Measurements from ENCODE around the gene SUGP1. TPM values are rescaled to one million over a fixed set of nuclear protein-coding genes. Genes with fewer than 3 reads are reported as not detected.
"Not testable (repeated sequence)": the region's sequence is repeated elsewhere in the genome, so short reads cannot be mapped to it uniquely, and the experiment has no call there.

Gene SUGP1
- total and polyA plus RNA-seq, 2 donors from 2014 or later = 34.7 to 53.1 TPM

GRCh38 chr19:19354932-19355331, 34.6 kb upstream of the SUGP1 start:
- Histone ChIP-seq H3K36me3 (ENCODE audit: control insufficient read depth in 2 of 3, insufficient read depth in 3 of 3, low read length in 3 of 3) (peaks cover 2 to 50% (median 28%) of the 10 kb centered on the region in 3 donors), H3K4me3 (ENCODE audit: low read length in 3 of 3) (no peak overlapping the region), H3K27me3 (ENCODE audit: control insufficient read depth, insufficient read depth, low read length) (no peaks in the 10 kb centered on the region), H3K27ac (ENCODE audit: low read depth in 2 of 2, low read length in 2 of 2) (no peak overlapping the region), H3K9ac (ENCODE audit: low read length in 3 of 3) (no peak overlapping the region), H3K9me3 (ENCODE audit: control insufficient read depth in 2 of 3, insufficient read depth in 1 of 3, low read length in 3 of 3) (no peaks in the 10 kb centered on the region), H3K4me1 (ENCODE audit: control insufficient read depth in 2 of 3, insufficient read depth in 2 of 3, low read depth in 1 of 3, low read length in 3 of 3) (no peaks in the 10 kb centered on the region)
- DNase-seq (no peak), FAIRE-seq (no peak)
- intact Hi-C loops (cut with DNase I) = no loop called here
- no peak for TF ChIP-seq CTCF (IDR thresholded peaks at IDR 0.05; ENCODE audit: borderline replicate concordance, extremely low read depth, insufficient read depth)

DNA sequence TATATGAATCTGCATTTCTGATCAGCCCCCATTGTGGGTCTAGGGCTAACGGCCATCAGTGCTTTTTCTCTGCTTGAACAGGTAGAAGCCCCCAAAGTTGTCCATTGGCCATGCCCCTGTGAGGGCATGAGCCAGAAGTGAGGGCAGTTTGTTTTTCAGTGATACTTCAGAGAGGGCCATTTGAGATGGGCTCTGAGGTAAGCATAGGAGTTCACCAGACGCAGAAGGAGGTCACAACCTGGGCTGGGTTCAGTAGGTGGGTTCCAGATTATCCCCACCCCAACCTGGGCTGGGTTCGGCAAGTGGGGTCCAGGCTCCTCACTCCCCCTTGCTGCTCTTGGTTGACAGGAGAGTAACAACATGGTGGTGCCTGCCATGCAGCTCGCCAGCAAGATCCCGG, 33.7 kb upstream of the SUGP1 start:
- FAIRE-seq (no peak), DNase-seq (no peak)
- no peaks in the 10 kb centered on the region for H3K4me1 ChIP-seq (ENCODE audit: control insufficient read depth in 2 of 3, insufficient read depth in 2 of 3, low read depth in 1 of 3, low read length in 3 of 3)
- peaks cover 2 to 55% (median 28%) of the 10 kb centered on the region in 3 donors for H3K36me3 ChIP-seq (ENCODE audit: control insufficient read depth in 2 of 3, insufficient read depth in 3 of 3, low read length in 3 of 3)
- no peak overlapping the region for H3K27ac ChIP-seq (ENCODE audit: low read depth in 2 of 2, low read length in 2 of 2)
- H3K4me3 ChIP-seq (ENCODE audit: low read length in 3 of 3) = no peak overlapping the region
- intact Hi-C loops (cut with DNase I) = no loop called here
- H3K9me3 ChIP-seq (ENCODE audit: control insufficient read depth in 2 of 3, insufficient read depth in 1 of 3, low read length in 3 of 3) = no peaks in the 10 kb centered on the region
- no peaks in the 10 kb centered on the region for H3K27me3 ChIP-seq (ENCODE audit: control insufficient read depth, insufficient read depth, low read length)
- TF ChIP-seq CTCF (IDR thresholded peaks at IDR 0.05; ENCODE audit: borderline replicate concordance, extremely low read depth, insufficient read depth) = no peak
- no peak overlapping the region for H3K9ac ChIP-seq (ENCODE audit: low read length in 3 of 3)

- no peak for TF ChIP-seq CTCF (IDR thresholded peaks at IDR 0.05; ENCODE audit: borderline replicate concordance, extremely low read depth, insufficient read depth)
- no peak overlapping the region for H3K4me3 ChIP-seq (ENCODE audit: low read length in 3 of 3)
- intact Hi-C loops (cut with DNase I) = no loop called here
- DNase-seq (no peak), FAIRE-seq (no peak)
- H3K9me3 ChIP-seq (ENCODE audit: control insufficient read depth in 2 of 3, insufficient read depth in 1 of 3, low read length in 3 of 3) = no peaks in the 10 kb centered on the region
- no peak overlapping the region for H3K9ac ChIP-seq (ENCODE audit: low read length in 3 of 3)
- H3K4me1 ChIP-seq (ENCODE audit: control insufficient read depth in 2 of 3, insufficient read depth in 2 of 3, low read depth in 1 of 3, low read length in 3 of 3) = no peaks in the 10 kb centered on the region
- no peak overlapping the region for H3K27ac ChIP-seq (ENCODE audit: low read depth in 2 of 2, low read length in 2 of 2)
- peaks cover 2 to 62% (median 26%) of the 10 kb centered on the region in 3 donors for H3K36me3 ChIP-seq (ENCODE audit: control insufficient read depth in 2 of 3, insufficient read depth in 3 of 3, low read length in 3 of 3)
- H3K27me3 ChIP-seq (ENCODE audit: control insufficient read depth, insufficient read depth, low read length) = no peaks in the 10 kb centered on the region
Measured at GRCh38 chr19:19352823-19353222, 32.5 kb upstream of the SUGP1 start.

DNA sequence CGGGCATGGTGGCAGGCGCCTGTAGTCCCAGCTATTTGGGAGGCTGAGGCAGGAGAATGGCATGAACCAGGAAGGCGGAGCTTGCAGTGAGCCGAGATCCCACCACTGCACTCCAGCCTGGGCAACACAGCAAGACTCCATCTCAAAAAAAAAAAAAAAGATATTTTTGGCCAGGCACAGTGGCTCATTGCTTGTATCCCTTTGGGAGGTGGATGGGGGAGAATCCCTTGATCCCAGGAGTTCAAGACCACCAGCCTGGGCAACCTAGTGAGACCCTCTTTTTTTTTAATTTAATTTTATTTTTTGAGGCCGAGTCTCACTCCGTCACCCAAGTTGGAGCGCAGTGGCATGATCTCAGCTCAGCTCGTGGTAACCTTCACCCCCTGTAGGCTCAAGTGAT, 30.4 kb upstream of the SUGP1 start:
- H3K4me1 ChIP-seq (ENCODE audit: control insufficient read depth in 2 of 3, insufficient read depth in 2 of 3, low read depth in 1 of 3, low read length in 3 of 3); H3K9me3 ChIP-seq (ENCODE audit: control insufficient read depth in 2 of 3, insufficient read depth in 1 of 3, low read length in 3 of 3); FAIRE-seq; H3K27ac ChIP-seq (ENCODE audit: low read depth in 2 of 2, low read length in 2 of 2); H3K27me3 ChIP-seq (ENCODE audit: control insufficient read depth, insufficient read depth, low read length); intact Hi-C loops (cut with DNase I); DNase-seq; H3K9ac ChIP-seq (ENCODE audit: low read length in 3 of 3); H3K4me3 ChIP-seq (ENCODE audit: low read length in 3 of 3): not testable (repeated sequence)
- peaks cover 2 to 69% (median 32%) of the 10 kb centered on the region in 3 donors for H3K36me3 ChIP-seq (ENCODE audit: control insufficient read depth in 2 of 3, insufficient read depth in 3 of 3, low read length in 3 of 3)

Data from kidney (tissue), 14 donors.